Hepatic stellate cell (primary cell): ENCODE measurements around the gene CYLD.

ENCODE experiments used
- DNase-seq: peaks from one replicate; pipeline ENCODE4 v3.0.0; 2011; ENCODE audit warnings: low spot score

CYLD gene

GRCh38 chr16:50818380-50818779 is 76.5 kb downstream of the CYLD start:
- DNase-seq: no peak

DNA sequence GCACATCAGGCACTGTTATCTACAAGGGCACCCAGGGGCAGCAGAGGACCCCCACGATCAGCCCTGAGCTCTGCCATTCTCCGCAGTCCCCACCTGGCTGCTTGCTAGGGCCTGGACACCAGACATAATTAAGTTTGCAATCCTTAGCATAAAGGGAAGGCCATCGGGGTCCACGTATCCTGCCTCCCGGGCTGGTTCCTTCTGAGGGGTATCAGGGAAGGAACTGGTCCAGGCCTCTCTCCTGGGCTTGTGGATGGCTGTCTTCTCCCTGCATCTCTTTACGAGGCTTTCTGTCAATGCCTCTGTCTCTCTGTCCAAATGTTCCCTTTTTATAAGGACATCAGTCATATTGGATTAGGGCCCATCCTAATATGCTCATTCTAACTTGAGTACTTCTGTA is 77.8 kb downstream of the CYLD start:
- DNase-seq: no peak

DNA sequence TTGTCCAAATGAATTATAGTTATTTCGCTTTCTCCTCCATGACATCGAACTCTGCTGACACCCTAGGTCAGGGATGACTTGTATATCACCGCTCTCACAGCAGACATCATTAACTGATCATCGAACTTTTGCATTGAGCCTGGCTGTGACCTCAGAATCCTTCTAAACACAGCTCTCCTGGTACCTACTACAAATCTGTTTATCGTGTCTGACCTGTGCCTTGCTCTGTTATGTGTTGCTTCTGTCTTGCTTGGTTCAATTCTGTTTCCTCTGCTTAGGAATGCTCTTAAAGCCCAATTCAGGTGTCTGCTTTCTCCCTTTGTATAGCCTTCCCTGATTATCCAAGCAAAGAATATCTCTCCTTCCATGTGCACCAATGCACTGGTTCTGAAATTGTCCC is 78.3 kb downstream of the CYLD start:
- DNase-seq: no peak

- DNase-seq: no peak
These were observed 79.7 kb downstream of the CYLD start for GRCh38 chr16:50821586-50821985.

DNA sequence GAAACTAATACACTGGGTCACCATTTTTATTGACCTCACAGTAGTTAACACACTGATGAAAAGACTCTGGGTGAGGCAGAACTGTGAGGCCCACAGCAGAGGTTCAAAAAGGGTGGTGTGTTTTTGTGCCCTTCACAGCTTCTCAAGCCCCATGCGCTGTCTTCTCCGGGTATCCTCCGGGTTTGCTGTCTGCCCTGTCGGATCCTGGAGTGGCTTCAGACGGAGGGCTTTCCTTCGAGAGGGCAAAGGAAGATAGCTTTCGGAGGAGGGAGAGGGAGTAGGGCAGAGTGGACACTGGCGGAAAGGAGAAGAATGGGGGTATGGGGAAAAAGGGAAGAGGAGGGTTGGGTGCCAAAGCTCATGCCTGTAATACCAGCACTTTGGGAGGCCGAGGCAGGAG is 80.8 kb downstream of the CYLD start:
- DNase-seq: no peak

- no peak for DNase-seq
These were observed 85.0 kb downstream of the CYLD start for GRCh38 chr16:50826797-50827316.

DNA sequence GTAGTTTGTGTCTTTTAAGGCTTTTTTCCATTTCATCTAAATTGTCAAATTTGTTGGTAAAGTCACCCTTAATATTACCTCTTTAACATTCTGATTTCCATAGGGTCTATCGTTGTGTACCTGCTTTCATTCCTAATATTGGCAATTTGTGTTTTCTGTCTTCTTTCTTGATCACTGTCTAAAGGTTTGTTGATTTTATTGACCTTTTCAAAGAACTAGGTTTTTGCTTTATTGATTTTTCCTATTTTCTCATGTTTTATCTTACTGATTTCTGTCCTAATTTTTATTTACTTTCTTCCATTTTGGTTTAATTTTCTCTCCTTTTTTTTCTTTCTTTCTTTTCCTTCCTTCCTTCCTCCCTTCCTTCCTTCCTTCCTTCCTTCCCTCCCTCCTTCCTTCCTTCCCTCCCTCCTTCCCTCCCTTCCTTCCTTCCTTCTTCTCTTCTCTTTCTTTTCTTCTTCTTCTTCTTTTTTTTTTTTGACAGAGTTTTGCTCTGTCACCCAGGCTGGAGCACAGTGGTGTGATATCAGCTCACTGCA is 86.3 kb downstream of the CYLD start:
- no peak for DNase-seq

DNA sequence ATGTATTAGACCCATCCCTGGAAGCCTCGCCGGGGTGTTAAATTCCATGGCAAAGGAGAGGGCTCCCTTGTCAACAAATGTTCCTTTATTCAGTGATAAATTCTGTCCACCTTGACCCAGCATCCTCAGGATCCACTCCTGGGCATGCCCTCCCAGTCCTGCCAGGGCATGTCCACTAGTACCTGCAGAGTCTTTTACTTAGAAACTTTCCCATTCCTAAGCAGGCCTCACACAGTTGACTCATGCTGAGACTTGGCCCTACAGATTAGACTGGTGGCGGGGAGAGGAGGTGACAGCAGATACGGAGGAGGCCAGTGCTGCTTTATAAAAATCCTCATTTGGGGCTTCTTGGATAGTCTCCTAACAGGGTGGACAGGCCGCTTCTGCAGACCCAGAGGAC is 88.8 kb downstream of the CYLD start:
- no peak for DNase-seq

DNA sequence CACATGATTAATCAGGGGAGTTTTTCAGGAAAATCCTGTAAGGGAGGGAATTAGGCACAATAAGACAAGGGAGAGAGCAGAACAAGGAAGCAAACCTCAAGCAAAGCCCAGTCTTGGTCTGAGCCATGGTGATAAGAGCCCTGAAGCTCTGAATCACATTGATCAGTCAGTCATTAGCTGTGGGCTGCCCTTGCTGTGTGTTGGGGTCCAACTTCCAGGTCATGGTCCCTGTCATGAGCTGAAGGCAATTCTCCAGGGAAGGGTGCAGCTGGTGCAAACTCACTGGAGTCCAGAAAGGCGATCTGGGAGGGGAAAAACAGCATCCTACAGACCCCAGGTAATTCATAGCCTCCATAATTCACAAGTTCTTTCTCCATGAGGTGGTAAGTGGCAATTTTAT is 89.9 kb downstream of the CYLD start:
- DNase-seq: no peak

DNA sequence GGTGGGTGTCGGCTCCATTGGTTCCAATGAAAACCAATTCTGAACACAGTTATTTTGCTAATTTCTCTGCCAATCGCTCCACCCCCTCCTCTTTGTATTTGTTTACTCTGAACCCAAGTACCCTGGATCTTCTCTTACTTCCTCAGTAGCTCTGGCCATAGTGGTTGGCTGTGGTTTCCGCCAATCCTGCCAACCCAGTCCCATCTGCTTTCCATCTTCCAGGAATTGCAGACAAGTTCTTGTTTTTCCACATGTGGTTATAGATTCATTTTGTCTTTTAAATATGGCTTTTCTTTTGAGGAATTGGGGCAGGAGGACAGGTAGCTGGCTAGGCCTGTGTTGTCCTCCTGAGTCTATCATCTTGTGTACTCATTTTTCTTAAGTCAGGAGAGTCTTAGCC is 92.0 kb downstream of the CYLD start:
- no peak for DNase-seq

DNA sequence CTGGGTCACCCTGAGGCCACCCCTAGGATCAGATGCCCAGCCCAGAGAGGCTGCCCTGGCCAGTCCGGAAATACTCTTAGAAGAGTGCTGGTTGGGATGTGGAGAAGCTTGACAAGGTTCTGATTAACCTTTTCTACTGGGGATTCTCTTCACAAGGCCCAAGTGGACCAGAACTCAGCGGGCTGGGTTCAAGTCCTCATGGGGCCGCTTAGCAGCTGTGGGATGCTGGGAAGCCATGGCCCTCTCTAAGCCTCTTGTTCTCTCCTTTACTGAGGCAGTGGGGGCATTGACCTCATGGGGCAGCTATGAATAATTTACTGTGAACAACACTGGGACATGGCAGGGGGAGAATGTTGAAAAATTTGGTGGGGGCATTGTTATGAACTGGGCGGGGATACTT is 92.8 kb downstream of the CYLD start:
- DNase-seq: no peak

- no peak for DNase-seq
These were observed 93.6 kb downstream of the CYLD start for GRCh38 chr16:50835358-50836060.

DNA sequence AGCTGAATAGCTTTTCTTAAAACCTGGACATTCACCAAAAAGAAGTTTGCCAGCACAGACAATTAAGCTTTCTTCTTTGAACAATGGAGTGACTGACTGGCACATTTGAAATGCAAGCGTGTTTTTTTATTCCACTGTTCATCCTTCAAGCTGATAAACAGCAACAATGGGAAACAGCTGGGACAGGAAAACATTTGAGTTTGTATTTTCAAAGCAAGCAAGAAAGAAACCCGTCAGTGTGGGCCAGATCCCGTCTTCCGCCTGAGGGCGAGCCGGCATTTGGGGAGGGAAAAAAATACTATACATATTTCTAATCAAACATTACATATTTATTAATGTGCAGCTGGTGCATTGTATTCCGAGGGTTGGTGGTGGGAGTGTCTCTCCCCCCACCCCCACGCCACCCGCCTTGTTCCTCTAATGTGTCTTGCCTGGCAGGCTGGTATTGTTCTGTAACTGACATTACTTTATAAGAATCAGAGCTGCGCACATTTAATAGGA is 94.3 kb downstream of the CYLD start:
- DNase-seq: no peak

- DNase-seq: no peak
These were observed 95.4 kb downstream of the CYLD start for GRCh38 chr16:50837324-50837723.

DNA sequence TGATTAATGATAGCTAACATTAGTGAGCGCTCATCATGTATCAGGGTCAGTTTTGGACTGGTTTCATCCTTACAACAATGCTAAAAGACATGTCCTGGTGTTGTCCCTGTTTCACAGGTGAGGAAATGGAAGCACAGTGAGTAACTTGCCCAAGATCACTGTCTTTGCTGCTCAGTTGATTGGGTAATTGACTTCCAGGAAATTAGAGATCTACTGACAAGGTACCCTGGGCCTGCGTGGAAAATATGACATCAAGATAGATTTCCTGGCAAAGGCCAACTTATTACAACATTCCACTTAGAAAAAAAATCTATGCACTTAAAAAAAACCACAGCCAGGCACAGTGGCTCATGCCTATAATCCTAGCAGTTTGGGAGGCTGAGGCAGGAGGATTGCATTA is 96.3 kb downstream of the CYLD start:
- DNase-seq: no peak

DNA sequence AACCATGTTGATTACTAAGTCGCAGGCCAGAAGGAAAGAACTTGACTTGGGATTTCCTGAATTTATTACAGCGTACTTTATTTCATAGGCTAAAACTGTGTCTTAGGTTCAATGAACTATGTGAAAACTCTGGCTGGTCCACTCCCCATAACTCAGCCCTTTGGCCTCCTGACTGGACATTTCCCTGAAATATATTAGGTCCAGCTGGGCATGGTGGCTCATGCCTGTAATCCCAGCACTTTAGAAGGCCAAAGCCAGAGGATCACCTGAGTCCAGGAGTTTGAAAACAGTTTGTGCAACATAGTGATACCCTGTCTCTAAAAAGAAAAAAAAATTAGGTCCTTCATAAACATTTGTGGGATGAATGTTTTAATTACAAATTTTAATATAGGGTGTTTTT is 97.0 kb downstream of the CYLD start:
- DNase-seq: no peak

- DNase-seq: no peak
These were observed 97.5 kb downstream of the CYLD start for GRCh38 chr16:50839356-50839755.

DNA sequence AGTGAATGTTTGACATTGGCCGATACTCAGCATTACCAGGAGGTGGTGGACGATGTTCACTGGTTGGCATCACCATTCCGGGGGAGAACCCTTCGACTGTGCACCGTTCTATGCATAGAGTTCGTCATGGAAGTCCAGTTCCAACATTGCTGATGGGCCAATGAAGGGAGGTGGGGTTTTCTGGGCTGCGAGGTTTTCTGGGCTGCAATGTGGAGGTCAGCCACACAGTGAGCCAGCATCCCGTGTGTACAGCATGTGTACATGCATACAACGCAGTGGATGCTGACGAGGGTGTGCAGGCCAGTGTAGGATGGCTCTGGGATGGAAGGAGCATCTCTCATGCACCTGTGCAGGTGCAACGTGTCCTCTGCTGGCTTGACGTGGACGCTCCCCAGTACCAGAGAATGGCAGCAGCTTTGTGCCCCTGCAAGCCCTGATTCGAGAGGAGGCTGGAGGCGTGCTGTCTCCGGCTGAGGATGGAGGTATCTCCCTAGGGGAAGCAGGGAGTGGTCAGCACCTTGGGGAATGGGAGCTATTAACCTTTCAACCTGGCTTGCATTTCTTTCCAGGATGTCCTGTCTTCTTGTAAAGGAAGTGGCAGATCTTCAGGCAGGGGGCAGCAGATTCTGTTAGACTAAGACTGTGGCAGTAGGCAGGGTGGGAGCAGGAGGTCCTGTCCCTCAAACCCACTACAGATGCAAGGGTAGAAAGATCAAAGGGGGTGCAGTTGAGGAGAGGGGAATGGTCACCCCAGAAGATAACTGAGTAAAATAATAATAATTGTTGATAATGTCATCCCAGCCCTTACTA is 98.2 kb downstream of the CYLD start:
- no peak for DNase-seq

DNA sequence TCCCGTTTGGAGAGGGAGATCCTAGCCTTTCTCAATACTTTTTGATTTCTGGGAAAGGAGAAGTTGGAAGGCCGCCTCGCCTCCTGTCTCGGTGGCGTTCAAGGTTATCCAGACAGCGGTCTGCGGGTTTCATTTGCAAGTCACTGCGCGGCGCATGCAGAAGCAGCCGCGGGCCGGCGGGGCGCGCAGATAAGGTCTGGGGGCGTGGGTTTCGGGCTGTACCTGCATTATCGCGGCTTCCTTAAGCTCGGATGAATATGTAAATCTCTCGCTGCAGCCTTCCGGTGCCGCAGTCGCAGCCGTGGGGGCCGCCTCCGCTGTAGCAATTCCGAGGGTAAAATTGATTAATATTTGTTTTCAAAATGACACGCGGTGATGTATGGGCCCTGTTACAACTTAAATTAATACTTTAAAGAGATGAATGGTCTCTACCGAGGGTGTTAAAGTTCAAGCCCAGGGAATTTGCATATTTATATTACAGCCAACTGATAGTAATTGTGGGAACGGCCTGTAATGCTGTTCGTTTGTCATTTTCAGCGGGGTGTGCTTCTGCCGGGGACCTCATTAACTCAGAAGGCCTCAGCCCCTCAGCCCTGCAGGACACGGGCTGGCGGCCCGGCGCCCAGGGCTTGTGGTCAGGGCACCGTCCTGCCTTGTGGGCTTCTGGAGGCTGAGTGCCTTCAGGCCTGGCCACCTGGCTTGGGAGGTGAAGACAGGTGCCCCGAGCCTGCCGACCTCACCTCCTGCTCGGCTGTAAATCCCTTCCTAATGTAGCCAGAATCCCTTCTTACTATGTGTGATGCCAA is 99.4 kb downstream of the CYLD start:
- DNase-seq: no peak

GRCh38 chr16:50842013-50842505 is 100.2 kb downstream of the CYLD start:
- no peak for DNase-seq

DNA sequence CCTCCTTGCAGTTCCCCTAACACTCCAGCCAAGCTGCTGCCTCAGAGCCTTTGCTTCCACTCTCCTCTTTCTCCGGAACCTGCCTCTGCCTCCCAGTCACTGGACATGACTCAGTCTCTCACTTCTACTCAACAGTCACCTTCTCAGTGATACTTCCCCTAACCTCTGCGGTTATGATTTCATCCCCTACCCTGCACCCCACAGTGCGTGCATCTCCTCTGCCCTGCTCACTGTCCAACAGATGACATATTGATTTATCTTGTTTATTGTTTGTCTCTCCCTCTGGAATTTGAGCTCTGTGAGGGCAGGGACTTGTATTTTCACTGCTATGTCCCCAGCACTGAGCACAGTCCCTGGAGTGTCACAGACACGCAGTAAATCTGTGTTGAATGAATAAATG is 100.7 kb downstream of the CYLD start:
- DNase-seq: no peak

DNA sequence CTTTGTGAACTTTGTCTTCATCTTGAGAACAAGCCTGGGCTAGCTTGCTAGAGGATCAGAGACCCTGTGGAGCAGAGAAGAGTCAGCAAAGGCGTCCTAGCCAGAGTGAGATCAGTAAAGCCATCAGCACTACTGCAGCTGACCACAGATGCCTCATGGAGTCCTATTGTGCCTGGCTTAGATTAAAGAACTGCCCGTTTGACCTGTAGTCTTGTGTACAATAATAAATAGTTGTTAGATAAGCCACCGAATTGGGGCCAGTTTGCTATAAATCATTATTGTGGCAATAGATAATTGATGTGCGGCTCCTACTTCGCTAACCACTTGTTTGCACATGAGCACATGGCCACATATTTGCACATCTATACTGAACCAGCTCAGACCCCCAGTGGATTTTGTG is 103.0 kb downstream of the CYLD start:
- DNase-seq: no peak
